ENCODE measurements around the gene GNAT2.
"Not testable (repeated sequence)": the region's sequence is repeated elsewhere in the genome, so short reads cannot be mapped to it uniquely, and the experiment has no call there.

DNA sequence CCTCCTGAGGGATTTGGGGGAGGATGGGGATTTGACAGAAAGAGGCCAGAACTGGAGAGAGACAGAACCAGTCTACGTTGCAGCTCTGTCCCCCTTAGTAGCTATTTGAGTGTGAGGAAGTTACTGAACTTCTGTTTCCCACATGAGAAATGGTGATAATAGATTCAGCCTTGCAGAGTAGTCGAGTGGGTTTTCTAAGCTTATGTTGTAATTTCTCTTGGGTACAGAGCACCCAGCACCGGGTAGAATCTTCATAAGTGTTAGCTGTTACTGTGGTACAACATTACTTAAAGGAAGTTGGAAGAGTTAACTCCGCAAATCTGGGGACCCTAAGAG is 41.2 kb upstream of the GNAT2 start:
- TF ChIP-seq POLR2AphosphoS5, CTCF, POLR2A (IDR thresholded peaks at IDR 0.05): not testable (repeated sequence)

All from gastroesophageal sphincter (tissue), 3 donors.